Measurements from ENCODE around the gene DNAJC17.

Gene DNAJC17

GRCh38 chr15:40829115-40829514 is 21.8 kb upstream of the DNAJC17 start:
- no peak for DNase-seq

- no peak for DNase-seq
Measured at GRCh38 chr15:40828447-40829036, 21.3 kb upstream of the DNAJC17 start, which contains the start of gene PPP1R14D. Gene PPP1R14D, minus strand, starts transcription at chr15:40828708. Its CDS starts 67 bp downstream, at chr15:40828641.

GRCh38 chr15:40826423-40827075 is 19.3 kb upstream of the DNAJC17 start:
- DNase-seq: no peak

- no peak for DNase-seq
Measured at GRCh38 chr15:40825661-40826422, 18.6 kb upstream of the DNAJC17 start.

GRCh38 chr15:40823572-40824343 is 16.5 kb upstream of the DNAJC17 start:
- no peak for DNase-seq

- no peak for DNase-seq
Measured at GRCh38 chr15:40821195-40821594, 13.9 kb upstream of the DNAJC17 start.

- DNase-seq: no peak
Measured at GRCh38 chr15:40819048-40819447, 11.8 kb upstream of the DNAJC17 start.

- no peak for DNase-seq
Measured at GRCh38 chr15:40815042-40815698, 7.9 kb upstream of the DNAJC17 start.

GRCh38 chr15:40812721-40813425 is 5.6 kb upstream of the DNAJC17 start:
- no peak for DNase-seq

- no peak for DNase-seq
Measured at GRCh38 chr15:40808861-40809450, 1.7 kb upstream of the DNAJC17 start.

- DNase-seq: no peak
Measured at GRCh38 chr15:40807888-40808461, 702 bp upstream of the DNAJC17 start.

GRCh38 chr15:40806672-40807027 is 623 bp downstream of the DNAJC17 start:
- no peak for DNase-seq

- no peak for DNase-seq
Measured at GRCh38 chr15:40803688-40804087, 3.6 kb downstream of the DNAJC17 start.

GRCh38 chr15:40803076-40803475 is 4.2 kb downstream of the DNAJC17 start:
- DNase-seq: no peak

- no peak for DNase-seq
Measured at GRCh38 chr15:40799523-40799922, 7.8 kb downstream of the DNAJC17 start.

- no peak for DNase-seq
Measured at GRCh38 chr15:40796512-40796911, 10.8 kb downstream of the DNAJC17 start.

GRCh38 chr15:40796041-40796440 is 11.2 kb downstream of the DNAJC17 start:
- DNase-seq: no peak

- no peak for DNase-seq
Measured at GRCh38 chr15:40793216-40793989, 13.9 kb downstream of the DNAJC17 start.

GRCh38 chr15:40792394-40792793 is 14.9 kb downstream of the DNAJC17 start:
- no peak for DNase-seq

GRCh38 chr15:40790718-40791117 is 16.6 kb downstream of the DNAJC17 start:
- no peak for DNase-seq

GRCh38 chr15:40789999-40790398 is 17.3 kb downstream of the DNAJC17 start:
- no peak for DNase-seq
